ENCODE measurements around the gene KLHDC3. TPM values are rescaled to one million over a fixed set of nuclear protein-coding genes. Genes with fewer than 3 reads are reported as not detected.

KLHDC3 gene
- total and polyA plus RNA-seq, 2 of the 13 experiments (the other 11 are each of a cell fraction or from before 2014, with no cell fraction given) = 78.3 to 91.5 TPM

DNA sequence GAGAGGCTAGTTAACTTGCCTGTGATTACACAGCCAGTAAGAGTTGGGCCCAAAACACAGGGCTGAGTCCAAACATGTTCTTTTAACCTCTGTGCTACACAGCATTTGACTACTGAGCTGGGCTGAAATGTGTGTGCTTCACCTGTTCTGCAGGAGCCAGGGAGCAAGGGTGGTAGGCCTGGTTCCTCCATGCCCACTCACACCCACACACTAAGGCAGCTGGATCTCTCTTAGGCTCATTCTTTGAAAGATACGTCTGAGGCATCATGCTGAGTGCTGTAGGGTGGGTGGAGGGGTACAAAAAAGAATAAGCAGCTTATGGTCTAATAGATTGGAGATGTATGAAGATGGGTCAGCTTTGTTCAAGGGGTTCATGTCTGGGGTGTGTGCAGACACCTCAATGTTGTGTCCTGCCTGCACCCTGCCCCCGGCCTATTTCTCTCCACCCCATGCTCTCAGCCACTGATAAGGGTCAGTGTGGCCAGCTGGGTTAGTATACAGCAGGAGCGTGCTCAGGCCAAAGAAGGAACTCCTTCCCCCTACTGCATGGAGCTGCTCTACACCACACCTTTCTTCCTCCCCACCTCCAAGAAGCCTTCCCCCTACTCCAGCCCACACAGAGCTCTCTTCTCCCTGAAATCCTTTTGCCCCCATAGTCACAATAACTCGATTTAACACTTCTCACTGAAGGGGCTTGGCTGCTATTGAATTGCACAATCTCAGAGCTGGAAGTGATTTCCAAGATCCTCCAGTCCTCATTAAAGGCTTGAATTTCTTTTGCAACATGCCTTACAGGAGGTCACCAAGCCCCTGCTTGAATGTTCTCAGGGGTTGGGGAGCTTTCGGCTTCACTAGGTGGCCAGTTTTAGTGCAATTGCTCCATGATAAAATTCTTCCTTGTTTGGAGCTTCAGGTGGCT, 26.3 kb upstream of the KLHDC3 start:
- no peak for FAIRE-seq
- ChIA-PET CTCF (ENCODE audit: low intra/inter-chr PET ratio, low total read pairs) (no interaction called here), POLR2A (interaction anchor here (0.9 to 2.5 kb wide), 4 partner anchors 9 to 108 kb away, joined by 3 to 17 read pairs (median 5); partner anchors contain the start of genes KLHDC3, MEA1, PEX6 and RPL7L1)
- Histone ChIP-seq H3K27me3 (ENCODE audit: control insufficient read depth in 1 of 2, insufficient read depth in 2 of 2, low read length in 2 of 2) (no peaks in the 10 kb centered on the region; a peak in 1 of 5 replicates), H3K27ac (ENCODE audit: extremely low read length, insufficient read depth, low read length) (no peak overlapping the region), H2AFZ (ENCODE audit: low read length) (no peak overlapping the region), H3K4me3 (replicated peaks in 1 of 3; ENCODE audit: insufficient read depth in 1 of 3, low read depth in 2 of 3, low read length in 3 of 3) (no peak overlapping the region), H4K20me1 (ENCODE audit: insufficient read depth, low read length) (no peaks in the 10 kb centered on the region), H3K36me3 (replicated peaks in 1 of 2; ENCODE audit: control insufficient read depth in 1 of 2, insufficient read depth in 2 of 2, low read length in 2 of 2) (peaks cover 6 to 27% of the 10 kb centered on the region in 2 experiments), H3K4me2 (ENCODE audit: low read depth, low read length) (no peak overlapping the region), H3K79me2 (ENCODE audit: insufficient read depth, low read length) (peaks cover 22% of the 10 kb centered on the region), H3K9me3 (ENCODE audit: low read length) (no peaks in the 10 kb centered on the region), H3K9ac (ENCODE audit: insufficient read depth, low read depth, low read length) (no peak overlapping the region), H3K4me1 (ENCODE audit: insufficient read depth, low read length) (peaks cover 33% of the 10 kb centered on the region)
- TF ChIP-seq CEBPB (IDR thresholded peaks at IDR 0.05; ENCODE audit: borderline replicate concordance, low read depth, low read length) = peak; percentile 54
- no peak for TF ChIP-seq RAD51 (IDR thresholded peaks at IDR 0.05; ENCODE audit: borderline replicate concordance)
- WGBS (ENCODE audit: low lambda C conversion rate) = 90% methylated on average over 5 of the region's 5 CpGs
- intact Hi-C loops (cut with micrococcal nuclease; ENCODE audit: unreplicated experiment) (no loop called here), in situ Hi-C loops (cut with HindIII; ENCODE audit: extremely low pct_ligation_motif_present, low pct_unique_long_range_greater_than_20kb) (no loop called here)
- DNase-seq (ENCODE audit: low spot score) = no peak
- BruUV-seq (replicated peaks) = no TSS peak
- ATAC-seq = no peak

GRCh38 chr6:42988486-42989020, 25.5 kb upstream of the KLHDC3 start:
- Histone ChIP-seq H3K9me3 (ENCODE audit: low read length) (no peaks in the 10 kb centered on the region), H3K36me3 (replicated peaks in 1 of 2; ENCODE audit: control insufficient read depth in 1 of 2, insufficient read depth in 2 of 2, low read length in 2 of 2) (peaks cover 7 to 27% of the 10 kb centered on the region in 2 experiments), H3K27me3 (ENCODE audit: control insufficient read depth in 1 of 2, insufficient read depth in 2 of 2, low read length in 2 of 2) (no peaks in the 10 kb centered on the region; a peak in 1 of 5 replicates), H2AFZ (ENCODE audit: low read length) (no peak overlapping the region), H3K4me1 (ENCODE audit: insufficient read depth, low read length) (peaks cover 30% of the 10 kb centered on the region), H3K27ac (ENCODE audit: extremely low read length, insufficient read depth, low read length) (no peak overlapping the region), H3K4me3 (replicated peaks in 1 of 3; ENCODE audit: insufficient read depth in 1 of 3, low read depth in 2 of 3, low read length in 3 of 3) (no peak overlapping the region), H4K20me1 (ENCODE audit: insufficient read depth, low read length) (no peaks in the 10 kb centered on the region), H3K79me2 (ENCODE audit: insufficient read depth, low read length) (peaks cover 22% of the 10 kb centered on the region), H3K9ac (ENCODE audit: insufficient read depth, low read depth, low read length) (no peak overlapping the region), H3K4me2 (ENCODE audit: low read depth, low read length) (no peak overlapping the region)
- TF ChIP-seq ZNF121 (CRISPR knock-in tag; IDR thresholded peaks at IDR 0.05) = no peak
- TF ChIP-seq, protein P1, sequence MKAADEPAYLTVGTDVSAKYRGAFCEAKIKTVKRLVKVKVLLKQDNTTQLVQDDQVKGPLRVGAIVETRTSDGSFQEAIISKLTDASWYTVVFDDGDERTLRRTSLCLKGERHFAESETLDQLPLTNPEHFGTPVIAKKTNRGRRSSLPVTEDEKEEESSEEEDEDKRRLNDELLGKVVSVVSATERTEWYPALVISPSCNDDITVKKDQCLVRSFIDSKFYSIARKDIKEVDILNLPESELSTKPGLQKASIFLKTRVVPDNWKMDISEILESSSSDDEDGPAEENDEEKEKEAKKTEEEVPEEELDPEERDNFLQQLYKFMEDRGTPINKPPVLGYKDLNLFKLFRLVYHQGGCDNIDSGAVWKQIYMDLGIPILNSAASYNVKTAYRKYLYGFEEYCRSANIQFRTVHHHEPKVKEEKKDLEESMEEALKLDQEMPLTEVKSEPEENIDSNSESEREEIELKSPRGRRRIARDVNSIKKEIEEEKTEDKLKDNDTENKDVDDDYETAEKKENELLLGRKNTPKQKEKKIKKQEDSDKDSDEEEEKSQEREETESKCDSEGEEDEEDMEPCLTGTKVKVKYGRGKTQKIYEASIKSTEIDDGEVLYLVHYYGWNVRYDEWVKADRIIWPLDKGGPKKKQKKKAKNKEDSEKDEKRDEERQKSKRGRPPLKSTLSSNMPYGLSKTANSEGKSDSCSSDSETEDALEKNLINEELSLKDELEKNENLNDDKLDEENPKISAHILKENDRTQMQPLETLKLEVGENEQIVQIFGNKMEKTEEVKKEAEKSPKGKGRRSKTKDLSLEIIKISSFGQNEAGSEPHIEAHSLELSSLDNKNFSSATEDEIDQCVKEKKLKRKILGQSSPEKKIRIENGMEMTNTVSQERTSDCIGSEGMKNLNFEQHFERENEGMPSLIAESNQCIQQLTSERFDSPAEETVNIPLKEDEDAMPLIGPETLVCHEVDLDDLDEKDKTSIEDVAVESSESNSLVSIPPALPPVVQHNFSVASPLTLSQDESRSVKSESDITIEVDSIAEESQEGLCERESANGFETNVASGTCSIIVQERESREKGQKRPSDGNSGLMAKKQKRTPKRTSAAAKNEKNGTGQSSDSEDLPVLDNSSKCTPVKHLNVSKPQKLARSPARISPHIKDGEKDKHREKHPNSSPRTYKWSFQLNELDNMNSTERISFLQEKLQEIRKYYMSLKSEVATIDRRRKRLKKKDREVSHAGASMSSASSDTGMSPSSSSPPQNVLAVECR (CRISPR knock-in tag; IDR thresholded peaks at IDR 0.05; ENCODE audit: borderline replicate concordance) = no peak
- TF ChIP-seq THAP9 (CRISPR knock-in tag; IDR thresholded peaks at IDR 0.05; ENCODE audit: borderline replicate concordance) = no peak
- no peak for TF ChIP-seq ZC3H13 (CRISPR knock-in tag; IDR thresholded peaks at IDR 0.05)
- no peak for TF ChIP-seq ZSCAN25 (CRISPR knock-in tag; IDR thresholded peaks at IDR 0.05)
- 94% methylated on average over 1 of the region's 1 CpG for WGBS (ENCODE audit: low lambda C conversion rate)
- POLR2A ChIA-PET = interaction anchor here (0.9 to 2.5 kb wide), 3 partner anchors 10 to 109 kb away, joined by 3 to 17 read pairs (median 5); partner anchors contain the start of genes PEX6 and RPL7L1
- CTCF ChIA-PET (ENCODE audit: low intra/inter-chr PET ratio, low total read pairs) = no interaction called here
- in situ Hi-C loops (cut with HindIII; ENCODE audit: extremely low pct_ligation_motif_present, low pct_unique_long_range_greater_than_20kb) (no loop called here), intact Hi-C loops (cut with micrococcal nuclease; ENCODE audit: unreplicated experiment) (no loop called here)
- FAIRE-seq = no peak
- BruUV-seq (replicated peaks) = no TSS peak
- ATAC-seq = no peak
- DNase-seq (ENCODE audit: low spot score) = no peak
